ENCODE data around the gene CDH4. TPM values are rescaled to one million over a fixed set of nuclear protein-coding genes. Genes with fewer than 3 reads are reported as not detected.

The CDH4 gene
- total RNA-seq, 4 donors from 2014 or later: not detected

DNA sequence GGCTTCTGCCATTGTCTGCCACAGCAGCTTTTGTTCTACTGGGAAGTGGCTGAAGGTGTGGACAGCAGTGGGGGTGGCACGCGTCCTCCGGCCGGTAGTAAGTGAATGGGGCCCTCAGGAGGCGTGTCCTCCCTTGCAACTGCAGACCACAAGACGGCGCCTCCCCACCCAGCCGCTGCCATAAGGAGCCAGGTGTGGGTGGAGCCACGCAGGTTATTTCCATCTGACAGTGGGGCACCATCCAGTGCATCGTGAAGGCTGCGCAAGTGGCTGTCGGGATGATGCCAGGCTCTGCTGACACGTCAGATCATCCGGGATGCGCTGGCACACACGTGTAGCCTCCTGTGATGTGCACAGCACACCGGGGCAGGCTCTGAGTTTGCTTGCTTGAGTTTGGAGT is 379.7 kb downstream of the CDH4 start:
- H3K27me3 ChIP-seq: peaks cover 5% of the 10 kb centered on the region
- H3K4me3 ChIP-seq: no peak overlapping the region
- intact Hi-C loops (cut with DNase I; ENCODE audit: low total_unique reads) (no loop called here), in situ Hi-C loops (cut with MboI; ENCODE audit: low pct_ligation_motif_present in 1 of 4, low pct_unique_long_range_greater_than_20kb in 1 of 4, low sequenced_read_pairs in 3 of 4) (no loop called here)
- TF ChIP-seq CTCF (IDR thresholded peaks at IDR 0.05): no peak
- TF ChIP-seq POLR2A (IDR thresholded peaks at IDR 0.05): no peak
- TF ChIP-seq POLR2AphosphoS5 (IDR thresholded peaks at IDR 0.05): no peak
- no peak for TF ChIP-seq EP300 (IDR thresholded peaks at IDR 0.05; ENCODE audit: low read depth)
- no peaks in the 10 kb centered on the region for H3K9me3 ChIP-seq
- no peaks in the 10 kb centered on the region for H3K4me1 ChIP-seq
- DNase-seq: no peak
- H3K36me3 ChIP-seq: no peaks in the 10 kb centered on the region
- 69% methylated on average over 17 of the region's 17 CpGs; no CpG with 5 or more reads in 1 of the 2 donors for WGBS, 2 donors (ENCODE audit: low coverage in 1 of 2)
- no peak overlapping the region for H3K27ac ChIP-seq

DNA sequence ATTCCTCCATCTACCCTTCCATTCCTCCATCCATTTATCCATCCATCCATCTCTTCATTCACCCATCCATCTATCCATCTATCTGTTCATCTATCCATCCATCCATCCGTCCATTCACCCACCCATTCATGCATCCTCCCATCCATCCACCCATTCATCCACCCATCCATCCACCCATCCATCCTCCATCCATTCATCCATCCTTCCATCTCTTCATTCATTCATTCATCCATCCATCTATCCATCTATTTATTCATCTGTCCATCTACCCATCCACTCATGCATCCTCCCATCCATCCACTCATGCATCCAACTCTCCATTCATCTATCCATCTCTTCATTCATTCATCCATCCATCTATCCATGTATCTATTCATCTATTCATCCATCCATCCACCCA is 380.9 kb downstream of the CDH4 start:
- intact Hi-C loops (cut with DNase I; ENCODE audit: low total_unique reads) (no loop called here), in situ Hi-C loops (cut with MboI; ENCODE audit: low pct_ligation_motif_present in 1 of 4, low pct_unique_long_range_greater_than_20kb in 1 of 4, low sequenced_read_pairs in 3 of 4) (no loop called here)
- Histone ChIP-seq H3K27ac (no peak overlapping the region), H3K9me3 (no peaks in the 10 kb centered on the region), H3K27me3 (peaks cover 10% of the 10 kb centered on the region), H3K4me1 (no peaks in the 10 kb centered on the region), H3K4me3 (no peak overlapping the region), H3K36me3 (no peaks in the 10 kb centered on the region)
- no peak for TF ChIP-seq POLR2AphosphoS5 (IDR thresholded peaks at IDR 0.05)
- no peak for TF ChIP-seq POLR2A (IDR thresholded peaks at IDR 0.05)
- no peak for TF ChIP-seq CTCF (IDR thresholded peaks at IDR 0.05)
- TF ChIP-seq EP300 (IDR thresholded peaks at IDR 0.05; ENCODE audit: low read depth): no peak
- DNase-seq: no peak
- 71 to 84% methylated on average over 1 of the region's 1 CpG for WGBS, 2 donors (ENCODE audit: low coverage in 1 of 2)

GRCh38 chr20:61634376-61635145 is 382.5 kb downstream of the CDH4 start:
- in situ Hi-C loops (cut with MboI; ENCODE audit: low pct_ligation_motif_present in 1 of 4, low pct_unique_long_range_greater_than_20kb in 1 of 4, low sequenced_read_pairs in 3 of 4) (no loop called here), intact Hi-C loops (cut with DNase I; ENCODE audit: low total_unique reads) (no loop called here)
- Histone ChIP-seq H3K27me3 (peaks cover 10% of the 10 kb centered on the region), H3K9me3 (no peaks in the 10 kb centered on the region), H3K4me3 (no peak overlapping the region), H3K36me3 (no peaks in the 10 kb centered on the region), H3K4me1 (no peaks in the 10 kb centered on the region), H3K27ac (no peak overlapping the region)
- WGBS, 2 donors (ENCODE audit: low coverage in 1 of 2): 87 to 92% methylated on average over 15 to 28 of the region's 28 CpGs
- no peak for TF ChIP-seq CTCF (IDR thresholded peaks at IDR 0.05)
- TF ChIP-seq POLR2AphosphoS5 (IDR thresholded peaks at IDR 0.05): no peak
- no peak for TF ChIP-seq POLR2A (IDR thresholded peaks at IDR 0.05)
- no peak for TF ChIP-seq EP300 (IDR thresholded peaks at IDR 0.05; ENCODE audit: low read depth)
- DNase-seq: no peak

DNA sequence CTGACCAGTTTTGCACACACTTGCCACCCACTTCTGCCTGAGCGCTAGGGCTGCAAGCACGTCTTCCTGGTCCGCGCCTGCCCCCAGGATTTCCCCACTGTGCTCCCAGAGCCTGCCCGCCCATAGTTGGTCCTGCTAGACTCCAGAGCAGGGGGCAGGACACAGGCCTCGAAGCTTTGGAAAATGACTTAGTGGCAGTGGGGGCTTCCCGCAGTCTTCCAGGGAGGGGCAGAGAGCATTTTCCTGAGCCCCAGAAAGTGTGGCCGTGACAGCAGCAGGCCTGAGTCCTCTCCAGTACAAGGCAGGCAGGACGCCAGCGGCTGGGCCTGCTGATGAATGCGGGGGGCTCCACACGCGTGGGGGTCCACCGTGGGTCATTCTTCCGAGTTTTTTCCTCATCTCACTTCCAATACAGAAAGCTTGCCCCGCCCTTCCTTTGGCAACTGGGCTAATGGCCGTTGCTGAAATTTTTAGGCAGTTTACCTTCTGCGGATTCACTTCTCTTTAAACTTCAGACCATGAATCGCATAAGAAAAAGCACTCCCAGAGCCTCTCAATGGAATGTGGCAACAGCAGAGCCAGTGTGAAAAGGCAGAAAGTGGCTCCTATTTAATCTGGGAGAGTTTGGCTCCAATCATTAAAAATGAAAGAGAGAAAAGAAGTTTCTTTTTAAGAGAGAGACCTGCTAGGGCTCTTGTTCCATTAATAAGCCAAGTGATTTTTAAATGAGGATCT is 383.8 kb downstream of the CDH4 start:
- no peak for DNase-seq
- no peak overlapping the region for H3K27ac ChIP-seq
- peaks cover 10% of the 10 kb centered on the region for H3K27me3 ChIP-seq
- no peaks in the 10 kb centered on the region for H3K9me3 ChIP-seq
- H3K4me3 ChIP-seq: no peak overlapping the region
- WGBS, 2 donors (ENCODE audit: low coverage in 1 of 2): 80 to 81% methylated on average over 2 to 19 of the region's 19 CpGs
- intact Hi-C loops (cut with DNase I; ENCODE audit: low total_unique reads): no loop called here
- in situ Hi-C loops (cut with MboI; ENCODE audit: low pct_ligation_motif_present in 1 of 4, low pct_unique_long_range_greater_than_20kb in 1 of 4, low sequenced_read_pairs in 3 of 4): no loop called here
- no peaks in the 10 kb centered on the region for H3K36me3 ChIP-seq
- no peaks in the 10 kb centered on the region for H3K4me1 ChIP-seq
- TF ChIP-seq POLR2A (IDR thresholded peaks at IDR 0.05) (no peak), CTCF (IDR thresholded peaks at IDR 0.05) (no peak), EP300 (IDR thresholded peaks at IDR 0.05; ENCODE audit: low read depth) (no peak), POLR2AphosphoS5 (IDR thresholded peaks at IDR 0.05) (no peak)
